ENCODE results near the gene SMIM11.
"Not testable (repeated sequence)": the region's sequence is repeated elsewhere in the genome, so short reads cannot be mapped to it uniquely, and the experiment has no call there.

SMIM11 gene

DNA sequence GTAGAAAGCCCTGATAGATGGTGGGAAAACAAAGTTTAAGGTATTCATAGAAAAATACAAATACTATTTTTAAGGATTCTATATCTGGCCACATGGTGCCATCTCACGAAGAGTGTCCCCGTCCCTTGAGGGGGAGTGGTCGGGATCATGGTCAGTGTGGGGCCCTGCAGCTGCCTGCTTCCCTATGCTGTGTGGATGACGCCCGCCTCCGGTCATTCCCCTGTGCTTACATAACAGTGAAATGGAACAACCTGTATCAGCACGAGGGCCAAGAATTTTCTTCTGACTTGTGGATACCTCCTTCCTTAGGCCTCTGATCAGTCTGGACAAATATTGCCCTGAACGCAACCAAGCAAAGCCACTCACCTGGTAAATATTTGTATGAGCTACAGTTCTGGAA, 52.0 kb downstream of the SMIM11 start:
- not testable (repeated sequence) for DNase-seq

- not testable (repeated sequence) for DNase-seq
These were observed 53.1 kb downstream of the SMIM11 start for GRCh38 chr21:34428441-34428840.

GRCh38 chr21:34429710-34430109, 54.4 kb downstream of the SMIM11 start:
- not testable (repeated sequence) for DNase-seq

All from activated CD8-positive, alpha-beta memory T cell treated with anti-CD3 and anti-CD28 coated beads, Interleukin-2, amount 50 U/mL, for 48 hours (primary cell).